ENCODE data around the gene DAPK1.

DNA sequence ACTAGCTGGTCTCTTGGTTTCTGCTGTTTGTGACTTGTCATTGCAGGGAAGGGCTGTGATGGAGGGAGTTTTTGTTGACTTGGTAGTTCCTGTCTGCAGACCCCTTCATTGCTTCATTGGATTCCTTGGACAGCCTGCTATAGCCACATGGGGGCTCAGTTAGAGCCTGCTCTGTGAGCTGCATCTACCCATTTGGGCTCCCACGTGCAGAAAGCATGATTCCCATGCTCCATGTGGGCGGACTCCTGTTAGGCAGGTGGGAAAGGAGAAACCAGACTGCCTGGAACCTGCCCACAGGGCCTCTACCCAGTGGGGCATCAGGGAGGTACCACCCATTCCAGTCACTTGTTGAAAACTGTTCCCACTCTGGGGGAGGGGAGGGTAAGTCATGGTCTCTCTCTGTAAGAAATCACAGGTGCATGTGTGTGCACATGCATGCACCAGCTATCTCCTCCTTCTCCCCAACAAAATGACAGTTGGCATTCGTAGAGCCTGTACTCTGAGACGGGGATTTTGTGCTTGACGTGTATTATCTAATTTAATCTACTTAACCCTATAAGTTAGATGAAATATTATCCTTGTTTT, 61.0 kb downstream of the DAPK1 start:
- TF ChIP-seq, protein P1, sequence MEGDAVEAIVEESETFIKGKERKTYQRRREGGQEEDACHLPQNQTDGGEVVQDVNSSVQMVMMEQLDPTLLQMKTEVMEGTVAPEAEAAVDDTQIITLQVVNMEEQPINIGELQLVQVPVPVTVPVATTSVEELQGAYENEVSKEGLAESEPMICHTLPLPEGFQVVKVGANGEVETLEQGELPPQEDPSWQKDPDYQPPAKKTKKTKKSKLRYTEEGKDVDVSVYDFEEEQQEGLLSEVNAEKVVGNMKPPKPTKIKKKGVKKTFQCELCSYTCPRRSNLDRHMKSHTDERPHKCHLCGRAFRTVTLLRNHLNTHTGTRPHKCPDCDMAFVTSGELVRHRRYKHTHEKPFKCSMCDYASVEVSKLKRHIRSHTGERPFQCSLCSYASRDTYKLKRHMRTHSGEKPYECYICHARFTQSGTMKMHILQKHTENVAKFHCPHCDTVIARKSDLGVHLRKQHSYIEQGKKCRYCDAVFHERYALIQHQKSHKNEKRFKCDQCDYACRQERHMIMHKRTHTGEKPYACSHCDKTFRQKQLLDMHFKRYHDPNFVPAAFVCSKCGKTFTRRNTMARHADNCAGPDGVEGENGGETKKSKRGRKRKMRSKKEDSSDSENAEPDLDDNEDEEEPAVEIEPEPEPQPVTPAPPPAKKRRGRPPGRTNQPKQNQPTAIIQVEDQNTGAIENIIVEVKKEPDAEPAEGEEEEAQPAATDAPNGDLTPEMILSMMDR (IDR thresholded peaks at IDR 0.05; ENCODE audit: low read length) = no peak
- no peak for TF ChIP-seq EZH2 (IDR thresholded peaks at IDR 0.05; ENCODE audit: borderline replicate concordance, low read length)

All from OCI-LY1 (cell line).